HAP-1 (cell line): ENCODE results near the gene WDR7.
A peak's percentile ranks its signal among the peaks of the same experiment; 100 is the strongest.

Experiments
- DNase-seq, 2 experiments: peaks; one replicate each; pipeline ENCODE4 v3.0.0-alpha.2; 2016 to 2020; ENCODE audit warnings: low spot score in 2 of 2
- H3K27me3 ChIP-seq: fragments of 250-450 bp; sonication (Bioruptor Pico); 2 replicates; pipeline ENCODE4 v1.5.1; 2020; ENCODE audit warnings: low read depth, mild to moderate bottlenecking, moderate library complexity
- H3K36me3 ChIP-seq: fragments of 250-450 bp; sonication (Bioruptor Pico); replicated peaks from 2 replicates; pipeline ENCODE4 v1.5.1; 2020; ENCODE audit warnings: mild to moderate bottlenecking
- H3K4me1 ChIP-seq: fragments of 250-450 bp; sonication (Bioruptor Pico); 2 replicates; pipeline ENCODE4 v1.5.1; 2020; ENCODE audit warnings: mild to moderate bottlenecking
- H3K4me3 ChIP-seq: fragments of 250-450 bp; sonication (Bioruptor Pico); 2 replicates; pipeline ENCODE4 v1.5.1; 2020; ENCODE audit warnings: mild to moderate bottlenecking, moderate library complexity
- H3K9me3 ChIP-seq: fragments of 250-450 bp; sonication (Bioruptor Pico); 2 replicates; pipeline ENCODE4 v1.5.1; 2020; ENCODE audit warnings: mild to moderate bottlenecking, moderate library complexity
- in situ Hi-C: fragments of 300-500 bp; cut with MboI; formaldehyde crosslinking; loops from 3 replicates; pipeline ENCODE4 v1.14.3; 2020; ENCODE audit warnings: low sequenced_read_pairs, inconsistent platforms, mixed read lengths

Gene WDR7

DNA sequence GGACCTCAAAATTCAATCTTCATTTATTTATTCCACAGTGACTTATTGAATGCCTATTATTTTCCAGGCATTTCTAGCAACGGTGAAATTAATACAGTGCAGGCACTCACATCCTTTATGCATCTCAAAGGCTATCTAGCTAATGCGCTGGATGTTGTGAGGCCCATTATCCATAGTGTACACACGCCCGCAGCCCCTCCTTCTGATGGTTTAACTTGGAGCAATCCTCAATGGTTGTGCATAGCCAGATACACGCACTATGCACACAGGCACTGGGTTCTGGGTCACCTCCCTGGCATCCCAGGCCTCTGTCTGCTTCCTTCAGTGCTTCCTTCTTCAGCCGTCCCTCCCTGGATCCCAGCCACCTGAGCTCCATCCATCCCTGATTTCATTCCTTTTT lies 387.2 kb downstream of the WDR7 start:
- in situ Hi-C loops, result no loop called here
- Histone ChIP-seq H3K4me1 (no peaks in the 10 kb centered on the region), H3K27me3 (no peaks in the 10 kb centered on the region), H3K4me3 (no peak overlapping the region), H3K36me3 (no peaks in the 10 kb centered on the region), H3K9me3 (no peaks in the 10 kb centered on the region)
- no peak for DNase-seq

DNA sequence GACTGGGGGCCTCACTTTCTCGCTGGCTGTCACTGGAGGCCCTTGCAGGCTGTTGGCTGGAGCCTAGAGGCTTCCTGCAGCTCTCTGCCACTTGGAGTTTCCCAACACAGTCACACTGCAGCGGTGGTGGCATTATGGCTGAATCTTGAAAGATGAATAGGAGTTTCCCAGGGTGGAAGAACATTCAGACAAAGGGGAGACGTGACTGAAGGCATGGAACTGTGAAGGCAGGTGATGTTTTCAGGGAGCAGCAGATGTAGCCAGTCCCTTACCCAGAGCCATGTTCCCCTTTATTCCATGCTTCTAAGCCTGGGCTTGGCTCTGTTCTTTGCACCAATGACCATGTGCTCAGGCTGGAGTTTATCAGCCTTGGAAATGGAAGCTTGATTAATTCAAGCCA lies 389.0 kb downstream of the WDR7 start:
- DNase-seq, result no peak
- no peaks in the 10 kb centered on the region for H3K27me3 ChIP-seq
- no peaks in the 10 kb centered on the region for H3K36me3 ChIP-seq
- H3K4me3 ChIP-seq, result no peak overlapping the region
- in situ Hi-C loops, result no loop called here
- no peaks in the 10 kb centered on the region for H3K4me1 ChIP-seq
- H3K9me3 ChIP-seq, result no peaks in the 10 kb centered on the region

DNA sequence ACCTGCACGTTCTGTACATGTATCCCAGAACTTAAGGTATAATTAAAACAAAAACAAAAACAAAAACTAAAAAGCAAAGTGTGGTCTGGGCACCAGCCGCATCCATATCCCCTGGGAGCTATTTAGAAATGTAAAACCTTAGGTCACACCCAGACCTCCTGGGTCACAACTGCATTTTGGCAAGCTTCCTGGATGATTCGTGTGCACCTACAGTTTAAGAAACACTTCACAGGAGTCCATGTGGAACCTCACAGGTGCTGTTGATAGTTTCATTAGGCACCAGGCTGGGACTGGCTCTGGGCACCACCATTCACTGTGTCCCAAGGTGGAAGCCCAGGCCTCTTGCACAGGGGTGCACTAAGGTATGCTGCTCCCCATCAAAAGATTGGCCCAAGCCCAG lies 392.1 kb downstream of the WDR7 start:
- Histone ChIP-seq H3K4me3 (no peak overlapping the region), H3K36me3 (no peaks in the 10 kb centered on the region), H3K9me3 (no peaks in the 10 kb centered on the region), H3K4me1 (no peaks in the 10 kb centered on the region), H3K27me3 (no peaks in the 10 kb centered on the region)
- no peak for DNase-seq
- in situ Hi-C loops, result no loop called here

DNA sequence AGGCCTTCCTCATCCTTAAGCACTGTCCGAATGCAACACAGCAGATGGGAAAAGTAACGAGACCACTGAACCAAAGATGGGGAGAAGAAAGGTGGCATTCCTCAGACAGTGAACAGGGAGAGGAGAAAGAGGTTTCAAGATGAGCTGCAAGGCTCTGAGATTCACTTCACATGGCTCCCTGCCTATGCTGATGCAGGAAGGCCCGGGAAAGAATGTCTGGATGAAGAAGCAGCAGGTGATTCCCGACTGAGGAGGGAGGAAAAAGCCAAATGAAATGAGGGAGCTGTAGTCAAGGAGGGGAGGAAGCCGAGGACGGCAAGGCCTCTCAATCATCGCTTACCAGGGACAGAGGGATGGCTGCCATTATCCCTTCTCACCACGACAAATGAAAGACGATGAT lies 397.2 kb downstream of the WDR7 start:
- DNase-seq, result no peak
- in situ Hi-C loops, result no loop called here
- H3K4me3 ChIP-seq, result no peak overlapping the region
- H3K27me3 ChIP-seq, result no peaks in the 10 kb centered on the region
- H3K9me3 ChIP-seq, result no peaks in the 10 kb centered on the region
- H3K36me3 ChIP-seq, result no peaks in the 10 kb centered on the region
- H3K4me1 ChIP-seq, result no peaks in the 10 kb centered on the region

DNA sequence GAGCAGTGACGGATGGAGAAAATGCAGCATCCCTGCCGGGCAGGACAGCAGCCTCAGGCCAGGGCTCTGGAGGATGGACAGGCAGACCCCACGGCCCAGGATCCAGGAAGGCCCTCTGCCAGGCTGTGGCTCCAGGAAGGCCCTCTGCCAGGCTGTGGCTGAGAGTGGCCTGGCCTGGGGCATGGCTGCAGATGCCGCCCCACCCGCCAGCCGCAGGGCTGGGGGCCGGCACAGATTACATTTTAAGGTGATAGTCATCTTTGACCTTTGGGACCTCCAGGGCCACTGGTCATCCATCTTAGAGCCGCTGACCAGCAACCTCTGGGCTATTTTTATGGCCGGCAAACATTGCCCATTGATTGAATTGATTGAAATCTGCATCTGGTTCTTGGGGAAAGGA lies 397.7 kb downstream of the WDR7 start:
- no peaks in the 10 kb centered on the region for H3K27me3 ChIP-seq
- H3K9me3 ChIP-seq, result no peaks in the 10 kb centered on the region
- H3K4me1 ChIP-seq, result no peaks in the 10 kb centered on the region
- H3K4me3 ChIP-seq, result no peak overlapping the region
- H3K36me3 ChIP-seq, result no peaks in the 10 kb centered on the region
- no peak for DNase-seq
- in situ Hi-C loops, result no loop called here

DNA sequence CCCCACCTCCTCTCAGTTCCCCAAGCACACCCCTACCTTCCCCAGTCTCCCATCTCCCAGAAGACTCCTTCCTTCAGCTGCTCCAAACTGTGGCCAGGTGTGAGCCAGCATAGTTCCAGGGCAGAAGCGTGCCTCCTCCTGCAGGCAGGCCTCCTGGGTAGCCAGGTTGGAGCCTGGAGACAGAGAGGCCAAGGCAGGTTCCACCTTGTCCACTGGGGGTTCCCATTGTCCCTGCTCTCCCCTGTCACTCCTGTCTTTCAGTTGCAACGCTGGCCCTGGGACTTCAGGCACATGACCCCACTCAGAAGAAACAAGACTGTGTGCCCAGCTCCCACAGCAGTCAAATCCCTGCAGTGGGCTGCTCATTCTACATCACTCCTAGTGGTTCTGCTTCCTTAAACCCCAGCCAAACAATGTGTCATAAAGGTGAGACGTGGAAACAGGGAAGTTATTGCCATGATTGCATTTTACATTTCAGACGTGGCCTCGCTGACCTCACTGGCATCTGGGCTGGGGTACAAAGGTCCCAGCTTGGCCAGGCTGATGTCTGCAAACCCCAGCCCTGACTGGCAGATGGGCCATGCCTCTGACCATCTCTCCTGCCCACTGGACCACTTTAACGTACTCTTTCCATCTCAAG lies 399.3 kb downstream of the WDR7 start:
- H3K4me1 ChIP-seq, result no peaks in the 10 kb centered on the region
- DNase-seq, result no peak
- no peaks in the 10 kb centered on the region for H3K9me3 ChIP-seq
- in situ Hi-C loops, result no loop called here
- no peak overlapping the region for H3K4me3 ChIP-seq
- H3K27me3 ChIP-seq, result no peaks in the 10 kb centered on the region
- H3K36me3 ChIP-seq, result no peaks in the 10 kb centered on the region

DNA sequence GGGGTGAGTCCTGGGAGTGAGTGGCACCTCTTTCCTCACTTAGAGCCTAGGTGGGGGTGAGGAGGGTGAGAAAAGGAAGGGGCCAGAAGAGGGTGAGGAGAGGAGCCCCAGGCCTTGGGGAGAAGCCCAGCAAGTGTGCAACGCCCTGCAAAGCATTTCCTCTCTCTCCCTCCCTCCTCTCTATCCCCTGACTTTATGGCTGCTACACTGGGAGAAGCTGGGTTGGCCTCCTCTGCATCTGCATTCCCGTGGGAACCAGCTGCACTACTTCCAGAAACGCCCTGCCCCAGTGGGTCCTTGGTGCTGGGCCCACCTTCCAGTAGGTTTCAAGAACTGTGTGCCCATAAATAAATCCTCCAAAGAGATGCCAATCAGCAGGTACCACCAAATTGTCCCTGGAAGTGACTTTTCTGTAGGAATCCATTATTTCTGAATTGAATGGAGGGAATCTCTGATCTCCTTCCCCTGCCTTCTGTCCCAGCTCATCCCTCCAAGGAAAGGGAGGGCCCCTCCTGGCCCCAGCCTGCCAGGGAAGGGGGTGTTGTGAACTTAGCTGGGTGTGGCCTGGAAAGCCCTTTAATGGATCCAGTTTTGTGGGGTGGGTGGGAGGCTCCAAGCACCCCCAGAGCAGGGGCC lies 400.0 kb downstream of the WDR7 start:
- no peaks in the 10 kb centered on the region for H3K9me3 ChIP-seq
- no peak overlapping the region for H3K4me3 ChIP-seq
- no peaks in the 10 kb centered on the region for H3K36me3 ChIP-seq
- no peaks in the 10 kb centered on the region for H3K27me3 ChIP-seq
- H3K4me1 ChIP-seq, result no peaks in the 10 kb centered on the region
- in situ Hi-C loops, result no loop called here
- DNase-seq, result no peak

DNA sequence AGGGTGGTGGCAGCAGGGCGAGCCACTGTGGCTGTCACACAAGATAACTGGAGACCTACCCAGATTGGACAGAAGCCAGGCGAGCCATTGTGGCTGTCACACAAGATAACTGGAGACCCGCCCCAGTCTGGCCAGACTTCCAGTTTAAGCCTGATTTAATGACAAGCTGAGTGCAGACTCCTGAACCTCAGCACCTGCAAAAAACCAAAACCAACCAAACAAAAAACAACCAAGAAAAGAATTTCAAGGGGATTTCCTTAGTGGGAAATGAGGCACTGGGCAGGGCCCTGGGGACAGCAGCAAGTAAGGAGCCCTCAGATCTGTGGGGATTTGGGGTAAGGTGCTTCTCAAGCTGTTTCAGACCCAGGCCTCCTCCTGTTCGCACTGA lies 400.5 kb downstream of the WDR7 start:
- no peaks in the 10 kb centered on the region for H3K36me3 ChIP-seq
- peak in 1 of 2 experiments; percentile 12 for DNase-seq
- no peaks in the 10 kb centered on the region for H3K9me3 ChIP-seq
- H3K4me3 ChIP-seq, result no peak overlapping the region
- in situ Hi-C loops, result no loop called here
- no peaks in the 10 kb centered on the region for H3K4me1 ChIP-seq
- no peaks in the 10 kb centered on the region for H3K27me3 ChIP-seq

DNA sequence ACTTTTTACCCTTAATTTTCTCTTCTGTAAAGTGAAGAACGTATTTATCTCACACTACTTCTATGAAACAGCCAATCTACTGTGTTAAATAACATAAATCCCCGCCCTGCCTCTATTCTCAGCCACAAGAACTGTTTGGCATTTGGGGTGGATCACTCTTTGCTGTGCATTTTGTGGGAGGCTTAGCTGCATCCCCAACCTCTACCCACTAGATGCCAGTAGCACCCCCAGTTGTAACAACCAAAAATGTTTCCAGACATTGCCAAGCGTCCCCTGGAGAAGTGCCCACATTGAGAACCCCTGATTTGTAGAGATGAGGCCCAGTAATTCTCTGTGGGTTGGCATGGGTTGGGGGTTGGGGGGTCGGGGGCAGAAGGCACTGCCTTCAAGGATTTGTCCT lies 401.0 kb downstream of the WDR7 start:
- Histone ChIP-seq H3K9me3 (no peaks in the 10 kb centered on the region), H3K27me3 (no peaks in the 10 kb centered on the region), H3K4me1 (no peaks in the 10 kb centered on the region), H3K4me3 (no peak overlapping the region), H3K36me3 (no peaks in the 10 kb centered on the region)
- in situ Hi-C loops, result no loop called here
- DNase-seq, result no peak

DNA sequence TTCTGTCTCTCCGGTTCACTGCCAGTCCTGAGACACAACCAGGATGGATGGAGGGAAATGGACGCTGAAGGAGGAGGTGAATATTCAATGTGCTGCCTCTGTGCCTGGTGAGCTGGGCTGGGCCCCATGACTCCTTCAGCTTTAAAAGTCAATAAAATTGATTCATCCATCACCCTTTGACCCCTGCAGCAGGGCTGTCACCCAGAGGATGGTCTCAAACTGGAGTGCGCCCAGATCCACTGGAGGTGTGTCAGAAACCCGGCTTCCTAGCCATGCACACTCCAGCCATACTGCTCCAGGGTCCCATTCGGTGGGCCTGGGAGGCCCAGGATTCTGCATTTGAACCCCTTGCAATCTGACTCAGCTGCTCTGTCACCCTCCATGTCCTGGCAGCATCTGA lies 401.6 kb downstream of the WDR7 start:
- no peak for DNase-seq
- no peaks in the 10 kb centered on the region for H3K36me3 ChIP-seq
- no peaks in the 10 kb centered on the region for H3K27me3 ChIP-seq
- H3K9me3 ChIP-seq, result no peaks in the 10 kb centered on the region
- H3K4me3 ChIP-seq, result no peak overlapping the region
- H3K4me1 ChIP-seq, result no peaks in the 10 kb centered on the region
- in situ Hi-C loops, result no loop called here

DNA sequence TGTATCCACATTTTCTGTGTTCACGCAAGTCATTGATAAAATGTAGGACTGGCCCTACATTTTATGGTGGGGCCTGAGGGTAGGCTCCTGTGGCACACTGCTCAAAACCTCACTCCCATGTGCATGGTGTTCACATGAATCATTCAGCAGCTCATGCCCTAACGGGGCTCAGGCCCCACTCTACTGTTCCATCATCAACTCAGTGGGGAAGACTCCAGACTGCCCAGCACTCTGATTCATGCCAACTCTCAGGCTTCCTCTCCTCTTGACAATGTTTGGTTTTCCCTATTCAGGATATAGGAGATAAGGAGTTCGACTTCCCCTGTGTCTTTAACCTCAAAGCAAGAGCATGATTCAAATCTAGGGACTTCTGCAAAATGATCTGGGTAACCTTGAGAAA lies 403.7 kb downstream of the WDR7 start:
- Histone ChIP-seq H3K9me3 (no peaks in the 10 kb centered on the region), H3K4me3 (no peak overlapping the region), H3K27me3 (no peaks in the 10 kb centered on the region), H3K4me1 (no peaks in the 10 kb centered on the region), H3K36me3 (no peaks in the 10 kb centered on the region)
- DNase-seq, result no peak
- in situ Hi-C loops, result no loop called here

DNA sequence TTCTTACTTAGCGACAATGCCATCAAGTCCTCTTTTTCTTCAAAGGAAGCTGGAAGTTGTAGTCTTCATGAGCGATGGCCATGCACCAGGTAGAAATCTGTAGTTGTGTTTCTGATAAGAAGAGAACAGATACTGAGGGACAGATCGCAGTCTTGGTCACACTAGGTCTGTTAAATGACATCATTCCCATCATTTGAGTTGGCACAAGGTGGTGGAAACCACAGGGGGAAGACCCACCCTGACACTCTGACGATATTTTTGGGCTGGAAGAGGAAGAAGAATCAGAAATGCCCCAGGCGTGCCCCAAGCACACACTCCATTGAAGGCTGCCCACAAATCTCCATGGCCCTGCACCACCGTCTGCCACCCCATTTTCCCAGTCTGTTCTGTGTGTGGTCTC lies 406.7 kb downstream of the WDR7 start:
- in situ Hi-C loops, result no loop called here
- no peak for DNase-seq
- H3K36me3 ChIP-seq, result no peaks in the 10 kb centered on the region

DNA sequence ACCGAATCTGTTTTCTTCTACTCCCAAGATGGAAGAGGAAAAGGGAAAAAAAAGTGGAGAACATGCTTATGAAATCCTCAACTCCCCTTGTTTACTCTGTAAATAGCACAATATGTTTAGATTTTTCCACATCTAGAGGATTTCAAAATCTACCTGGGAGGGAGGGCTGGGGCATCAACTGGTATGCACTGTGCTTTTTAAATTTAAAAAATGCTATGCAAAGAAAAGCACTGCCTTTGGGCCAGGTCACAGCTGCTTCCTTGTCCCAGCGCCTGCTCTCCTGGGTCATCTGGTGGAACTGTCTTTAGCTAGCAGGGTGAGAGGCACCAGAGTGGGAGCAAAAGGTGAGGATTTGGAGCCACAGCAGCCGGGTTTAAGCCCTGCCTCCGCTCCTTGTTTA lies 407.6 kb downstream of the WDR7 start:
- Histone ChIP-seq H3K4me1 (no peaks in the 10 kb centered on the region), H3K4me3 (no peak overlapping the region), H3K27me3 (no peaks in the 10 kb centered on the region), H3K9me3 (no peaks in the 10 kb centered on the region), H3K36me3 (no peaks in the 10 kb centered on the region)
- no peak for DNase-seq
- in situ Hi-C loops, result no loop called here

More for the DNA sequence above, 406.7 kb downstream of the WDR7 start:
- Histone ChIP-seq H3K9me3 (no peaks in the 10 kb centered on the region), H3K4me3 (no peak overlapping the region), H3K27me3 (no peaks in the 10 kb centered on the region), H3K4me1 (no peaks in the 10 kb centered on the region)

DNA sequence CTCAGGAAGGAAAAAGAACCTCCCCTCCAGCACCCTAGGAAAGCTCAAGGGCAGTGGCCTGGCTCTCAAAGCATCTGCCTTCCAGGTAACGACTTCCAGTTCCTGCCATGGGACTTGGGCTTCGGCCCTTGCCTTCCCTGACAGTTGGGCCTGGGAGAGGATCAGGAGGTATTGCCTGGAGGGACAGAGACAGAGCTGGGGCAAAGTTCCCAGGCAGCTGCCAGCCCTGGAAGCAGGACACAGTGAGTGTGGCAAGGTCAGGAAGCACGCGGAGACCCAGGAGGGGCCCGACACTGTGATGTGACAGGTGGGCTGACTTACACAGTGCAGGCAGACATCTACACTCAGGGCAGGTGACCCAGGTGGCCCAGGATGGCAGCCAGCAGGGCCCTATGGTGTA lies 408.2 kb downstream of the WDR7 start:
- Histone ChIP-seq H3K4me3 (no peak overlapping the region), H3K27me3 (no peaks in the 10 kb centered on the region), H3K36me3 (no peaks in the 10 kb centered on the region), H3K4me1 (no peaks in the 10 kb centered on the region), H3K9me3 (no peaks in the 10 kb centered on the region)
- in situ Hi-C loops, result no loop called here
- no peak for DNase-seq

DNA sequence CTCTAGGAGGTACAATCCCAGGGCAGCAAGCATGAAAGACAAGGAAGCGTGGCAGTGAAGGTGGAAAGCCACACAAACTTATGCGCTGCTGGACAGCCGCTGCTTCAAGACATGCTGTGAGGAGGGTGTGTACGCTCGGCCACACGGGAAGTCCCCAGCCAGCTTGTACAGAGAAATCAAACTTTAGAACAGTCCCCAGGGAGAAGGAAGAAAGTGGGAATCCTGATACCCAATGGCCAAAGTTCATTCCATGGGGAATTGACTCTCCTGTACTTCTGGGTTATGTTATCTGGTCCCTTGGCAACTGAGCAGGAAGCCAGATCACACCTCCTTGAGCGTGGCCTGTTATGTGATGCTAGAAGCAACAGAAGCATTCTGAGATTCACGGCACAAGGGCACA lies 409.7 kb downstream of the WDR7 start:
- no peaks in the 10 kb centered on the region for H3K9me3 ChIP-seq
- H3K4me1 ChIP-seq, result no peaks in the 10 kb centered on the region
- H3K4me3 ChIP-seq, result no peak overlapping the region
- in situ Hi-C loops, result no loop called here
- H3K36me3 ChIP-seq, result no peaks in the 10 kb centered on the region
- H3K27me3 ChIP-seq, result no peaks in the 10 kb centered on the region
- DNase-seq, result no peak
